ENCODE data around the gene RPRD1B.
"Not testable (repeated sequence)": the region's sequence is repeated elsewhere in the genome, so short reads cannot be mapped to it uniquely, and the experiment has no call there.

RPRD1B gene

GRCh38 chr20:38073307-38074071 lies 39.9 kb downstream of the RPRD1B start:
- DNase-seq (ENCODE audit: low read depth, low spot score), result no peak

GRCh38 chr20:38075161-38075998 lies 41.8 kb downstream of the RPRD1B start:
- DNase-seq (ENCODE audit: low read depth, low spot score), result no peak

GRCh38 chr20:38076548-38076947 lies 43.0 kb downstream of the RPRD1B start:
- no peak for DNase-seq (ENCODE audit: low read depth, low spot score)

- DNase-seq (ENCODE audit: low read depth, low spot score), result no peak
Observed at GRCh38 chr20:38078084-38078483, 44.5 kb downstream of the RPRD1B start.

- no peak for DNase-seq (ENCODE audit: low read depth, low spot score)
Observed at GRCh38 chr20:38079353-38079752, 45.8 kb downstream of the RPRD1B start.

GRCh38 chr20:38081575-38081974 lies 48.0 kb downstream of the RPRD1B start:
- no peak for DNase-seq (ENCODE audit: low read depth, low spot score)

GRCh38 chr20:38082894-38083293 lies 49.3 kb downstream of the RPRD1B start:
- no peak for DNase-seq (ENCODE audit: low read depth, low spot score)

GRCh38 chr20:38083338-38084048 lies 49.9 kb downstream of the RPRD1B start:
- DNase-seq (ENCODE audit: low read depth, low spot score), result no peak

- DNase-seq (ENCODE audit: low read depth, low spot score), result no peak
Observed at GRCh38 chr20:38084425-38084951, 50.9 kb downstream of the RPRD1B start.

GRCh38 chr20:38085026-38085425 lies 51.5 kb downstream of the RPRD1B start:
- DNase-seq (ENCODE audit: low read depth, low spot score), result no peak

GRCh38 chr20:38089500-38089899 lies 56.0 kb downstream of the RPRD1B start:
- no peak for DNase-seq (ENCODE audit: low read depth, low spot score)

- no peak for DNase-seq (ENCODE audit: low read depth, low spot score)
Observed at GRCh38 chr20:38090061-38090460, 56.5 kb downstream of the RPRD1B start.

- DNase-seq (ENCODE audit: low read depth, low spot score), result no peak
Observed at GRCh38 chr20:38091441-38092216, 58.1 kb downstream of the RPRD1B start.

- DNase-seq (ENCODE audit: low read depth, low spot score), result no peak
Observed at GRCh38 chr20:38092260-38092857, 58.8 kb downstream of the RPRD1B start.

GRCh38 chr20:38092915-38093314 lies 59.4 kb downstream of the RPRD1B start:
- no peak for DNase-seq (ENCODE audit: low read depth, low spot score)

- no peak for DNase-seq (ENCODE audit: low read depth, low spot score)
Observed at GRCh38 chr20:38093641-38094077, 60.1 kb downstream of the RPRD1B start.

GRCh38 chr20:38094373-38094891 lies 60.9 kb downstream of the RPRD1B start:
- no peak for DNase-seq (ENCODE audit: low read depth, low spot score)

GRCh38 chr20:38095017-38095686 lies 61.6 kb downstream of the RPRD1B start:
- DNase-seq (ENCODE audit: low read depth, low spot score), result no peak

- no peak for DNase-seq (ENCODE audit: low read depth, low spot score)
Observed at GRCh38 chr20:38098952-38099351, 65.4 kb downstream of the RPRD1B start.

- not testable (repeated sequence) for DNase-seq (ENCODE audit: low read depth, low spot score)
Observed at GRCh38 chr20:38102206-38102605, 68.7 kb downstream of the RPRD1B start.
